NCI-H187 treated with DMSO at 0.1 percent for 48 hours (cell line): ENCODE results near the gene CLMN.
"Not testable (repeated sequence)": the region's sequence is repeated elsewhere in the genome, so short reads cannot be mapped to it uniquely, and the experiment has no call there.

Source experiments
- DNase-seq: peaks from one replicate; lab custom pipeline; 2025; lab: John Stamatoyannopoulos, UW

The CLMN gene

GRCh38 chr14:95163132-95163531 lies 156.6 kb downstream of the CLMN start:
- no peak for DNase-seq

GRCh38 chr14:95162641-95163040 lies 157.1 kb downstream of the CLMN start:
- DNase-seq = no peak

GRCh38 chr14:95157327-95158189 lies 162.2 kb downstream of the CLMN start, which contains the start of gene DICER1:
DICER1 (minus strand) TSS chr14:95157529; CDS start chr14:95133458, 24,071 bp downstream.
- DNase-seq = peak; percentile 53

- no peak for DNase-seq
Measured at GRCh38 chr14:95157048-95157326, 162.7 kb downstream of the CLMN start.

GRCh38 chr14:95156161-95157047 lies 163.3 kb downstream of the CLMN start:
- no peak for DNase-seq

- no peak for DNase-seq
Measured at GRCh38 chr14:95155045-95155444, 164.7 kb downstream of the CLMN start.

GRCh38 chr14:95153866-95154265 lies 165.8 kb downstream of the CLMN start:
- no peak for DNase-seq

- no peak for DNase-seq
Measured at GRCh38 chr14:95151561-95151960, 168.1 kb downstream of the CLMN start.

- DNase-seq = peak; percentile 36
Measured at GRCh38 chr14:95150910-95151309, 168.8 kb downstream of the CLMN start.

GRCh38 chr14:95149441-95149840 lies 170.3 kb downstream of the CLMN start:
- no peak for DNase-seq

GRCh38 chr14:95147597-95147996 lies 172.1 kb downstream of the CLMN start:
- DNase-seq = no peak

- no peak for DNase-seq
Measured at GRCh38 chr14:95146079-95146771, 173.5 kb downstream of the CLMN start.

- DNase-seq = no peak
Measured at GRCh38 chr14:95144849-95145248, 174.9 kb downstream of the CLMN start.

- no peak for DNase-seq
Measured at GRCh38 chr14:95143808-95144620, 175.7 kb downstream of the CLMN start.

- DNase-seq = no peak
Measured at GRCh38 chr14:95142208-95142607, 177.5 kb downstream of the CLMN start.

GRCh38 chr14:95141684-95142083 lies 178.0 kb downstream of the CLMN start:
- no peak for DNase-seq

GRCh38 chr14:95140060-95140858 lies 179.4 kb downstream of the CLMN start:
- no peak for DNase-seq

- DNase-seq = no peak
Measured at GRCh38 chr14:95138876-95139275, 180.8 kb downstream of the CLMN start.

GRCh38 chr14:95138455-95138854 lies 181.3 kb downstream of the CLMN start:
- DNase-seq = not testable (repeated sequence)

GRCh38 chr14:95137804-95138167 lies 181.9 kb downstream of the CLMN start:
- DNase-seq = no peak
